ENCODE data around the gene COPS9.

Gene COPS9

GRCh38 chr2:240134466-240134865 lies 1.6 kb downstream of the COPS9 start:
- no peak for DNase-seq (ENCODE audit: low spot score)

- no peak for DNase-seq (ENCODE audit: low spot score)
Observed at GRCh38 chr2:240133401-240133800, 2.7 kb downstream of the COPS9 start.

GRCh38 chr2:240132651-240132980 lies 3.5 kb downstream of the COPS9 start:
- DNase-seq (ENCODE audit: low spot score), result peak; percentile 86

DNA sequence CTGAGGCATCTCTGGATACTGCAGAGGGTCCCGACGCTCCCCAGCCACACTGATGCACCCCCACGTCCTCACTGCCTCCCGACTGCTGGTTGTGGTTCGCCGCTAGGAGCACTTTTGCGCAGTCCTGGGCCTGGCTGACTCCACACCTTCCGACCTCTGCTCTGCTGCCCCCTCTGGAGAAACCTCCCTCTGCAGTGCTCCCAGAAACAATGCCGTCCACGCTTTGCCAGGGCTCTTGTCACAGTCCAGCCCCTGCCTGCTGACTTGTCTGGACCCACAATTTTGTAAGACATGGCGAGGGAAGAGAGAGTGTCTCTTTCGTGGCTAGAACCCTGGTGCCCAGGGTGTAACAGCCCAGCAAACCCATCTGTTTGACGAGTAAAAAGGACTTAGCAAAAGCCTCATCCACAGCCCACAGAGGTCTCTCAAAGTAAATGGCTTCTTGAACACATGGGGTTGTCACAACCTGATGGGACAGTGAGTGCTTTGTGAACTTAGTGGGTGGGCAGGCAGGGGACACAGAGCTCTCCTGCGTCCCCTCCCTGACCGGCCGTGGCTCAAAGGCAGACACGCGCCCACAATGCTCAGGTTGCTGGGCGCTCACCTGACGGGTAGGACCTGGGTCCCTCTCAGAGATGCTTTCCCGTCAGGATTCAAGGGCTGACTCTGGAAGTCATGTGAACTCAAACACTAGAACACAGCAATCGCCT lies 4.0 kb downstream of the COPS9 start:
- no peak for DNase-seq (ENCODE audit: low spot score)

- DNase-seq (ENCODE audit: low spot score), result no peak
Observed at GRCh38 chr2:240131296-240131695, 4.8 kb downstream of the COPS9 start.

GRCh38 chr2:240130393-240131195 lies 5.5 kb downstream of the COPS9 start:
- no peak for DNase-seq (ENCODE audit: low spot score)

GRCh38 chr2:240129731-240130392 lies 6.2 kb downstream of the COPS9 start:
- no peak for DNase-seq (ENCODE audit: low spot score)

- DNase-seq (ENCODE audit: low spot score), result no peak
Observed at GRCh38 chr2:240129311-240129710, 6.8 kb downstream of the COPS9 start.

DNA sequence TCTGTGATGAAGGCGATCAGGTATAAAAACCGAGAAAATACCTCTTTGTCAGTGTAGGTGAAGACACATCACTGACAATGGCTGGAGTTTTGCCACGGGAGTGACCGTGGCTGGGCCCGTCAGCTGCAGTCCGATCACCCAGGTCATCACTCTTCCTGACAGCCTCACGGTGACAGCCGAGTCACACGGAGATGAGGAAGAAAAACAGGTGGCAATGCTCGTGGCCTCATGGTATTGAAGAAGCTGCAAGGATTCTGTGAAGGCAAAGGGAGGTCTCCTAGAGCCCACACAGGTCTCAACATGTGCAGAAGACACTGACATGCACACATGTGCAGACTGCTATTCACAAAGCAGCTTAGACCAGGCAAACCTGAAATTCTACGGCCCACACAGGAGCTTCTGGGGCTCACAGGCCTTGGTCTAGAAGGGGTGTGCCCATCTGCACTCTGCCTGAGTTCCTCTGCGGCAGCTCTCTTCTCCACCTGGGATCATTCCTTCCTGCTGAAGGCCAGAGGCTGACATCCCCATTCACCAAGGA lies 7.4 kb downstream of the COPS9 start:
- no peak for DNase-seq (ENCODE audit: low spot score)

GRCh38 chr2:240127911-240128607 lies 8.0 kb downstream of the COPS9 start:
- no peak for DNase-seq (ENCODE audit: low spot score)

DNA sequence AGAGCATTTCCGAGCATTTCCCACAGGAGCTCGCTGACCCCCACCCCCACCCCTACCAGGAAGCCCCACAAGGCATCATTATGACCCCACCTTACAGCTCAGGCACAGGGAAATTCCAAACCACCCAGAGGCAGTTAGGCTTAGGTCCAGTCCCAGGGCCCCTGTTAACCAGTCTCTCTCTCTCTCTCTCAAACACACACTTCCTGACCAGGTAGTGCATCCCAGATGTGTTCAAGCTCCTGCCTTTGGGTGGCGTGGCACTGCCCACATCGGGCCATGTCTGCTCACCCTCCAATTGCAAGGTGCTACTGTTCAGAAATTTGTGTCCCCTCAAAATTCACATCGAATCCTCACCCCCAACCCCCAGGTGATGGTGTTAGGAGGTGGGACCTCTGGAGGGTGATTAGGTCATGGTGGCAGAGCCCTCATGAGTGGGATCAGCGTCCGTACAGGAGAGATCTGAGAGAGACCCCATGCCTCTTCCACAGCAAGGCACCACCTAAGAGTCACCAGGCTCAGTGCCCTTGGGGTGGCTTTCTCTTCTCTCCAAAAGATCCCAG lies 8.8 kb downstream of the COPS9 start:
- no peak for DNase-seq (ENCODE audit: low spot score)

DNA sequence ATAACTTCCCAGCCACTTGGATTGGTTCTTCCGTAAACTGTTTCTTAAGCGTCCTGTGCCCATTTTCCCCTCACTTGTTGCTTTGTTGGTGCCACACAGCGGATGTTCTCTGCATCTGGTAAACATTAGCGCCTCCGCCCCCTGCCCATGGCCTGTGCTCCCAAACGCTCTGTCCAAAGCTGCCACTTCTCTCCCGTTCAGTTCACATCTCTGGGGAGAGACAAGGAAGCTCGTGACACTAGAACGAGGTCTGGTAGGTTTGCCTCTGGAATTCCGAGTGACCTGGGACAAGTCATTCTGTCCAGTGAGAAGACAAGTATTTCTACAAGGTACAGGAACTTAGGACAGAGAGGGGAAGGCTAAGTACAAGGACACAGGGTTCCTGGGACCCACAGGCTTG lies 9.4 kb downstream of the COPS9 start:
- DNase-seq (ENCODE audit: low spot score), result no peak

DNA sequence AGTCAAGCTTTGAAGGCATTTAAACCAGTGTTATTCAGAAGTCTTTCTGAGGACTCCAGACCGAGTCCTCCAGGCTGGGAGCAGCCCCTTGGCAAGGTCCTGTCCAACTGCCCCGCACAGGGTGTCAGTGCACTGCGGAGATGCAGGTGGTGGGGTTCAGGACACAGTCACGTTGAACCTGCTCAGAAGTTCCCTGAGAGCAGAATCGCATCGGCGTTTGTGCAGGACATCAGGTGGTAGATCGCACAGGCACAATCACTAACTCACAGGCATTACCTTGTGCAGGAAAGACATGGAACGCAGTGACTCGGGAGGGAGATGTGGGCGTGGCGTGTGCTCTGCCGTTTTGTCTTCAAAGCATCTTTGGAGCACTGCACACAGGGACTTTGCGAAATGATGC lies 10.4 kb downstream of the COPS9 start:
- DNase-seq (ENCODE audit: low spot score), result no peak

DNA sequence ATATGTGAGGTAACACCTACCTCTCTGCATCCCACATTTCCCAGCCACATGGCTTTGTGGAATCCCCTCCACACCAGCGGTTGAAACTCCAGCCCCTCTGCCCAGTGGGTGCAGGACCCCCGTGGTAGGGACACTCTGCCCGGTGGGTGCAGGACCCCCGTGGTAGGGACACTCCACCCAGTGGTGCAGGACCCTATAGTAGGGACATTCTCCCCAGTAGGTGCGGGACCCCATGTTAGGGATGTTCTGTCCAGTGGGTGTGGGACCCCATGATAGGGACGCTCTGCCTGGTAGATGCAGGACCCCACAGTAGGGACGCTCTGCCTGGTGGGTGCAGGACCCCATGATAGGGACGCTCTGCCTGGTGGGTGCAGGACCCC lies 11.5 kb downstream of the COPS9 start:
- no peak for DNase-seq (ENCODE audit: low spot score)

GRCh38 chr2:240123821-240124650 lies 12.1 kb downstream of the COPS9 start:
- DNase-seq (ENCODE audit: low spot score), result no peak

- no peak for DNase-seq (ENCODE audit: low spot score)
Observed at GRCh38 chr2:240121675-240122074, 14.4 kb downstream of the COPS9 start.

GRCh38 chr2:240121190-240121589 lies 14.9 kb downstream of the COPS9 start:
- DNase-seq (ENCODE audit: low spot score), result no peak

DNA sequence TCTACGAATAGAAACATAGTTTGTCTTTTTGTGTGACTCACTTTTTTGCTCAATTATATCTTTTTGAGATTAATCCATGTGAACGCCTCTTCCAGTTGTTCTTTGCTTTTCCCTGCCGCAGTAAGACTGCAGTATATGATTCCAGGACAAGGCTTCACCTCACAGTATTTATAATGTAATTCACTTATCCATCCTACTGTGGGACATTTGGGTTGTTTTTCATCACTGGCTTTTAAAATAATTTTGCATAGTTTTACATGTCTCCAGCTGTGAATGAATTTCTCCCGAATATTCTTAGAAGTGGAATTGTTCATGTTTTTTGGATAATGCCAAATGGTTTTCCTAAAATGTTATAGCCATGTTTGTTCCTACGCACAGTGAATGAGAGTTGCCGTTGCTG lies 21.9 kb downstream of the COPS9 start:
- no peak for DNase-seq (ENCODE audit: low spot score)

DNA sequence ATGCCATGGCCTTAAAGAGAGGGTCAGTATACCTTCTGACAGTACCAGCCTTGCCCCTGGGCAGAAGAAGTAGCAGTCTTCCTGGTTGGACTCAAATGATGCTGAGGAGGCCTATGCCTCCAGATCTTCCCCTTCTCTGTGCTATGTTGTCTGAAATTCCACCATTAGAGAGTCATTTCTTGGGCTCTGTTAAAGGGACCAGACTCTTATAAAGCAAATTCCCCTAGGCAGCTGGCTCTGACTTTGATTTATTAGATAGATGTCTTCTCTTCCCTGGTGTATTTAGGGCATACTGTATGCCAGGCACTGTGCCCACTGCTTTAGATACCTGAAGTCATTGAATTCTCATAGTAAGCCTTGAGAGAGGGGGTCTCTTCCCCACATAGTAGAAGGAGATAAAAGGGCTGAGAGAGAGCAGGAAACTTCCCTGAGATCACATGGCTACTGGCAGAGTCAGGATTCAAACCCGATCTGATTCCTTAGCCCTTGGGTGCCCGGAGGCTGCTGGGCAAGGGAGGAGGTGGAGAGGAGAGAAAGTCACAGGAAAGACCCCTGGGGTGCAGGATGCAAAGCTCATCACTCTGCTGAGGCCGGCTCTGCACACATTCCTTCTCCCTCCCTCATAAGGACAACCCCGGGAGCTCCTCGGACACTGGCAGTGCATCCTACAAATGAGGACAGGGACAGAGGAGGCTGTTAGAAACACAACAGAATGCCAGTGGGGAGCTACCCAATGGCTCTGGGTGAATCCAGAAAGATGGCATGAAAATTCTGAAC lies 23.0 kb downstream of the COPS9 start:
- DNase-seq (ENCODE audit: low spot score), result no peak

- DNase-seq (ENCODE audit: low spot score), result no peak
Observed at GRCh38 chr2:240111253-240111652, 24.9 kb downstream of the COPS9 start.

Measured in pons (tissue), 1 donor.